Stimulated activated CD4-positive, alpha-beta T cell treated with anti-CD3 and anti-CD28 coated beads, Interleukin-1b, Interleukin-23, amount 100 ng/mL, for 48 hours (primary cell): ENCODE data around the gene PYGM.

Experiments
- DNase-seq: peaks from one replicate; pipeline ENCODE4 v3.0.0-alpha.2; 2020

PYGM gene

DNA sequence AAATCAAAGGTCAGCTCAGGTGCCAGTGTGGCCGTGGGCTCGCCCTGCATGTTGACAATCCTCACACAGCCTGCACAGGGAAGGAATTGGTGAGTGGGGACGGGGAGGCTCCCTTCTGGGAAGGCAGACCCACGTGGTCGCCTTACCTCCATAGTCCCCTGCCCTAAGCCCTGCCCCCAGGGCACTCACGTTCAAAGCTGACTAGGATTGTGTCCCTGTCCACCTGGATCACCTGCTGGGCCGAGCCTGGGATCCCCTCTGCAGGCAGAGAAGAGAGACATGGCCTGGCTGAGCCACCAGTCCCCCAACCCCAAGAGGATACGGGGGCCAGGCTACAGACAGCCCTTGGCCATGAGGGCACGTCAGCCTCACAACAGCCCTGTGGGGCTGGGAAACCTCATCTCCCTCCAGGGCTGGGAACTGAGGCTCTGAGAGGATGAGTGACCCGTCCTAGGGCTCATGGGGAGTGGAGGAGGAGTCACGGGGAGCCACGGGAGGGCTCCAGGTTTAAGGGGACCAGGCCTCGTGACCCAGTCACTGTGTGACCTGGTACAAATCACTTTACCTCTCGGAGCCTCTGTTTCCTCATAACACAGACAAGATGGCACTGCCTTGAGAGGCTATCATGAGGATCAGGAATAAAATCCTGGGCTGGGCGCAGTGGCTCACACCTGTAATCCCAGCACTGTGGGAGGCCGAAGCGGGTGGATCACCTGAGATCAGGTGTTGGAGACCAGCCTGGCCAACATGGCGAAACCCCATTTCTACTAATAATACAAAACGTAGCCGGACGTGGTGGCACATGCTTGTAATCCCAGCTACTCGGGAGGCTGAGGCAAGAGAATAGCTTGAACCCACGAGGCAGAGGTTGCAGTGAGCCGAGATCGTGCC, 30.7 kb upstream of the PYGM start:
- DNase-seq: no peak

DNA sequence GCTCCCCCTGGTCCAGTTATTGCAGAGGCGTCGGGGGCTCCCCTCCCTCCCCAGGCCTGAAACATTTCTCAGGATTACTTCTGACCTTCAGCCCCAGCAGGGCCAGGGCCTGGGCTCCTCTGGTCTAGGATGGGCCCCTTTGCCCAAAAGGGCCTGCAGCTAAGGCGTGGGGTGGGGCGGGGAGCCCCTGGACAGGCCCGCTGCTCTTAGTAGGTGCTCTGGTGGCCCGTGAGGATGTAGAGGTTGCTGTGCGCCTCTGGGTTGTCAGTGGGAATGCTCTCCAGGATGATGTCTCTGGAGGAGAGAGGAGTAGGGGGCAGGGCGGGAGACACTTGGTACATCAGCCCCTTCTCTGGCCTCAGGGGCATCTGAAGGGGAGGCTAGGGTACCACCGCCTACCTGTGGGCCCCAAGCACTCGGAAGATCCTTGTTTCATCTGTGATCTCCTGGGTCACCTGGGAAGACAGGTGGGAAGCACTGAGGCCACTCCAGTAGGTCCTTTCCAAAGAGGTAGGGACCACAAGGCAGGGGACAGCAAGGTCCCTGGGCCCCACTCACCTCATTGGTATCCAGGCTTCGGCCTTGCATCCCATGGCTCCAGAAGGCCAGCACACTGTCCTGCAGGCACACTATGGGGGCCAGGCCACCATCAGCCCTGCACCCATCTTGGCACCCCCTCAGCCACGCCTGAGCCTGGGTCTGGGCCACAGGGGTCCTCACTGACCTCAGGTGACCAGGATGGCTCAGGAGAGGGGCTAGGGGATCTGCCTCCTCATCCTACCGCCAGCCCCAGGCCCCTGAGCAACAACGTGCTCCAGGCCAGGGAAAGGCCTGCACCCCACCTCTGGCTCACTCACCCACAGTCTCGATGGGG, 29.8 kb upstream of the PYGM start:
- no peak for DNase-seq

DNA sequence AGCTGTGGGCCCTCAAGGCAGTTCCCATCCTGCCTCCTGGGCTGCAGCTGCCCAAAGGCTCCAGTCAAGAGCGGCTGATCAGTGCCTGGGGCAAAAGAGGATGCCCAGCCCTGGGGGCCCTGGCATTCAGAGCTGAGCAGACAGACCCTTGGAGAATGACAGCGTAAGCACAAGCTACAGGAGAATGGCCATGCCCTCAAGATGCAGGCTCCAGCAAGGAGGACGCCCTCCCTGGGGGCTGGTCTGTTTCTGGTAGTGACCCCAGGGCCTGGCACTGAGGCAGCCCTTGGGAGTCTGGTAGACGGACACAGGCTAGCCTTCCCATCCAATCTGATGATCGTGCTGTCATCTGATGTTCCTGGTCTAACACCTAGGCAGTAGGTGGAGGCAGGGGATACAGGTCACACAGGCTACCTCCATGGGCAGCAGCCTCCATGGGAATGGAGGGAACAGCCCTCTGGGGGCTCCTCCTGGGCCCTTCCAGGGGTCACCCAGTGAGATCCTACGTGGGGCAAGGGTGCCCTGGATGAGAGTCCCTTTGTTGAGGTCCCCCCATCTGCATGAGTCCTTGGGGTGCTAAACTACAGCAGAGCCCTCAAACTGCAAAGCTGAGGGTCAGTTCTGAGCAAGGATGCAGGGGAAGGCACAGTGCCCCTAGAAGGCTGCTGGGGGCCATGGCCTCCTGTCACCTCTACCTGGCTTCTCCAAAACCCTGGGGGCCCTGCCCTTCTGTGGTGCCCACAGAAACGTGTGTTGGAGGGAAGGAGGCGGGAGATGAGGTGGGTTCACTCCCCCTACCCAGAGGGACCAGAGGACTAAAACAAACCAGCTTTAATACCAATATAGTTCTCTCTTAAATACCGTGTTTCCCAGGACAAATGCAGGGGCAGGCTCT, 28.8 kb upstream of the PYGM start:
- DNase-seq: no peak

DNA sequence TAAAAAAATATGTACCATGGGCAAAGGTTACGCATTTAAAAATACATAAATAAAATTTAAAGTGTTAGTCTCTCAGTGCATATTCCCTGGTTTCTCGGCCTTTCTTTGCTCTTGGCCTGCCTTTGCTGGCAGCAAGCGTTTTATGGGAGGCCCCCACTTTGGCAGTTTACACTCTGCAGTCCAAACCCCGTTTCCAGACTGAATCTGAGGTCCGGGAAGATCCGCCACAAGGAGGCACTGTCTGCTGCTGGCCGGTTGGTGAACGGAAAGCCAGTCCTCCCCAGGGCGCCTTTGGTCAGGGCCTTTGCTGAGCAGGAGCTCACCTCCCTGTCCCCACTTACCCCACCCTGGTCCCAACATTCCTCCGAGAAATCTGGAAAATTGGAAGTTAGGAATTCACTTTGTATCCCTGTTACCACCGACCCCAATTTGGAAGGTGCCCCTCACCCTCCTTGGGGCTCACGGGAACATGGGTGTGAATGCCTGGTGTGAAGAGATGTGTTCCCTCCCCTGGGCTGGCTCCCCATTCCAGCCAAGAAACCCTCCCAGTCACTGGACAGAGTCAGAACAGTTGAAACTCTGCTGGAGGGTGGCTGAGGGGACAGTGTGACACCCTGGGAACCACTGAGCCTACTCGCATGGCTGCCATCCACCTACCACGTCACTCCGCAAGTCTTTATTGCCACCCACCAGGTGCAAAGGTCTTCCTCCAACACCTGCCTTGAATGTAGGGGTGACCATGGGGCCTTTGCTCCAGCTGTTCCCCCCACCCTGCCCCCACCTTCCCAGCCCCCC, 27.9 kb upstream of the PYGM start:
- DNase-seq: peak; percentile 52

DNA sequence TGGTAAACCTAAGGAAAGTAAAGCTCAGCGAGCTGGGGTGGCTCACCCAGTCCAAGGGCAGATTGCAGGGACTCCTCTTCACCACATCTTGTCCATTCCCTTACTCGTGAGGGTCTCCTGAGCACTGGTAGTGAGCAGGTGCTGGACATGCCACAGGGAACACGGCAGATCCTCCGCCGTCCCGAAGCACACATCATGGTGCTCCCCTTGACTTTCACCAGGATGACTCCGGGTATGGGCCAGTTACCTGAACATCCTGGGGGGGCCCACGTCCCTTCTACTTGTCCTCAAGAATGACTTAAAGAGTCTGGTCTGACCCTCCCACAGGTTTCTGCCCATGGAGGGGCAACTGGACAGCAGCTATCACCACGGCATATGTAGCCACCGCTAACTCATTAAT, 26.5 kb upstream of the PYGM start:
- DNase-seq: no peak

DNA sequence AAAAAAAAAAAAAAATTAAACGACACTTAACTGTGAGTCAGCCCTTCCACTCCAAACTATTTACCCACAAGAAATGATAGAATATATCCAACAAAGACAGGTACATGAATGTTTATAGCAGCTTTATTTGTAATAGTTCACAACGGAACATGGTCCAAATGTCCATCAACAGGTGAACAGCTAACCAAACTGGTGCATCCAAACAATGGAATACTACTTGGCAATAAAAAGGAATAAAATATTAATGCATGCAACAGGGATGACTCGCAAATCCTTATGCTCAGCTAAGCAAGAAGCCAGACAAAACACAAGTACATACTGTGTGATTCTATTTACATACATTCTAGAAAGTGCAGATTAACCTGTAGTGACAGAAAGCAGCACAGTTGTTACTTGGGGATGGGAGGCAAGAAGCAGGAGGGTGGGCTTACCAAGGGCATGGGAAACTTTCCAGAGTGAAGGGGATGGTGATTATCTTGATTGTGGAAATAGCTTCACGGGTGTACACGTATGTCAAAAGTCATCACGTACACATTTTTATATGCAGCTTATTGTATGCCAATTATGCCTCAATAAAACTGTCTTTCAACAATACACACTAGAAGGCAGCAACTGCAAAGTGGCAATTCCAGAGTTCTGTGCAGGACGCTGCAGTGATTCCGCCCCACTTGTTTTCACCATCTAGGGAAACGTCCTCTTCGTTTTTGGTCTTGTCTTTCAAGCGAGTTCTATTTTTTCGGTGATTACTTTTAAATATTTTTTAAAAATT, 25.2 kb upstream of the PYGM start:
- no peak for DNase-seq

DNA sequence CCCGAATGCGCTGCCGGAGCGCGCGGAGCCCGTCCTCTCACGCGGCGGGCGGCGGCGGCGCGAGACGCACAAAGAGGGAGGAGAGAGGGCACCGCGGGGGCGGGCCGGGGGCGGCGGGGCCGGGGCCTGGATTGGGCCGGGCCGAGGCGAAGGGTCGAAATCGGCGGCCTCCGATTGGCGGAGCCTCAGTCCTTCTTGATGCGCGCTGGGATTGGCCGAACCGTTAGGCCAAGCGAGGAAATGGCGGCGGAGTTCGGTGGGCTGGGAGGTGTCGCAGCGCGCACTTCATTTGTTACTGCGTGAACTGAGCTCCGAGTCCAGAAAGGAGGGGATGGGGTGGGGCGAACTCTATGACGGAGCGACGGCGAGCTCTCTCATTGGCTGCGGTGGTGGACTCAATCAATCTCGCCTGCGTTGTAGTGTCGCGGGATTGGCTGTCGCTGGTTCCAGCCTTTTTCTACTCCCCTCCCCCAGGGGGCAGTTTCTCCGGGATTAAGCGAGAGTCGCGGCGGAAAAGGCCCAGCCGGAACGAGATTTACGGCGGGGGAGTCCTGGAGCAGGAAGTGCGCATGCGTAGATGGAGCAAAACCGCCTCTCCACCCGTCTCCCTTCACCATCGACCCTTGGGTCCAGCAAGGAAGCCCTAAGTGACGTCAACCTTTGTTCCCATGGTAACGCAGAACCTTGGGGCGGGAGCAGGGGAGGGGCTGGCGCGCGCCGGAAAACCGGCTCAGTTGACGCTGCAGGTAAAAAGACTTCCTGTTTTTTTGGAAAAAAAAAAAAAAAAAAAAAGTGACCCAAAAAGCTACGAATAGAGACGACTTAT, 18.9 kb upstream of the PYGM start, which contains the start of gene SF1:
TSS of gene SF1 (minus strand) at position 70 of the 826 bp plus-strand sequence. CDS start 150 bp downstream, outside the sequence.
- DNase-seq: peak; percentile 100

DNA sequence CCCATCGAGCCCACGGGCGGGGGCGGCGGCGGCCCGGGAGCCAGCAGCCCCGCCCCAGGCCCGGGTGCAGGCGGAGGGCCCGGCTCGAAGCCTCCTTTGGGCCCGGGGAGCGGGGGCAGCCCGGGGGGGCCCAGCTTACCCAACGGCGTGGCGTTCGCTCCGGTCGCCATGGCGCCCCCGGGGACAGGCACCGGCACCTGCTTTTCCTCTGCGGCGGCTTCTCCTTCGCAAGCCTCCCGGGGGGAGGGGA, 18.4 kb upstream of the PYGM start:
- no peak for DNase-seq

DNA sequence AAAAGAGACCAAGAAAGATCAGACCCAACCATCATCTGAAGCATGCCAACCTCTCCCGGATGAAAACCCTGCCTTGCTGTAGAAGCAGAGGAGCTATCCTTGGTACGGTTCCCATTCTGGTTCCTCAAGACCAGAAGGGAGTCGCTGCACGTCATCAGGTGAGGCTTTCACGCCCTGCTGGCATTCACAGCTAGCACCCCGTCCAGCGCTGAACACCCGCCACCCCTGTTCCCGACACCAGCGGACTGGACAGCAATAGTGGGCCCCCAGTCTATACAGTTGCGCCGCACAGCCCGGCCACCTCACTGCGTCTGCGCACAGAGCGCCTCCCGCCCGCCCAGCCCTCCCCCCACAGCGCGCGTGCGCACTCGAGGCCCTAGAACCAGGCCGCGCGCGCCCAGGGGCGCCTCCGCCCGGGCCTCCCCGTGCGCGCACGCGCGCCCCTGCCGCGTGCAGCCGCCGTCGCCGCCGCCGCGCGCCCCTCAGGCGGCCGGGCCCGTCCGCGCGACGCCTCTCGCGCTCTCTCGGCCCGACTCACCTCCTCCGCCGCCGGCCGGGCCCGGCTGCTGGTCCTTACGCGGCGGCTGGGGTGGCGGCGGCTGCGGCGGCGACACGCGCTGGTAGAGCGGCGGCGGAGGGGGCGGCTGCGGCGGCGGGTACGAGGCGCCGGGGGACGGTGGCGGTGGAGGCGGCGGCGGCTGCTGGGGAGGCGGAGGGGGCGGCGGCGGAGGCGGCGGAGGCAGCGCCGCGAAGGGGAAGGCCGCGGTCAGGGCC, 17.9 kb upstream of the PYGM start:
- DNase-seq: peak; percentile 75

DNA sequence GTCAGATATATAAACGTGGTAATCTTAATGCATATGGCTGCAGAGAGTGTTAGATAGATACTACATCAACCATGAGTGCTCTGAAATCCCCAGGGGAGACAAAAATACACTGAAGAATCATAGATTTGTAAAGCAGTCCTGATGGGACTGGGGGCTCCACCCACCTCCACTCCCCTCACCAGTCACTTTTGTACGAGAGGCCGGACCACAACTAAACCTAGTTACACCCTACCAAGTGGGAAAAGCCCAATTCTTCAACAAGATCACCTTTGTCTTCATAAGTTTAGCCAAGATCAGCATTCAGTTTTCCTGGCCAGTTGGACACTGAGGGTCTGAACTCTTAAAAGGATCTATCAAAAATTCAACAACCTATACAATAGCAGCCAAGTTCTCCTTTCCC, 17.1 kb upstream of the PYGM start:
- no peak for DNase-seq

DNA sequence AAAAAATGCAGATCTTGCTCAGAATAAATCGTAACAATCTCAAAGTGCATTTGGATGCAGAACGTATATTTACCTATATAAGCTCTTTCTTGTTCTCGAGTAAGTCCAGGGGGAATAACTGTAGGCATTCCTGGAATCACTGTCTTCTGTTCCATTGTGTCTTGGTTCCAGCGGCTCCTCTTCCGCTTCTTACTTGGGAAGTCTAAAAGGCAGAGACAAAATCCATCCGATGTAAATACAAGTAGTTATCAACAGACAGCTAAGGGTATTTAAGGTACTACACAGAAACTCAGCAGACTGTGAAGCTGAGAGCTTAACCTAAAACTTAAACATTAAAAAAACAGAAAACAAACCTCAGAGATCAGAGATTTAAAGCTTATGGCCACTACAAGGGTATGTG, 16.7 kb upstream of the PYGM start:
- no peak for DNase-seq

DNA sequence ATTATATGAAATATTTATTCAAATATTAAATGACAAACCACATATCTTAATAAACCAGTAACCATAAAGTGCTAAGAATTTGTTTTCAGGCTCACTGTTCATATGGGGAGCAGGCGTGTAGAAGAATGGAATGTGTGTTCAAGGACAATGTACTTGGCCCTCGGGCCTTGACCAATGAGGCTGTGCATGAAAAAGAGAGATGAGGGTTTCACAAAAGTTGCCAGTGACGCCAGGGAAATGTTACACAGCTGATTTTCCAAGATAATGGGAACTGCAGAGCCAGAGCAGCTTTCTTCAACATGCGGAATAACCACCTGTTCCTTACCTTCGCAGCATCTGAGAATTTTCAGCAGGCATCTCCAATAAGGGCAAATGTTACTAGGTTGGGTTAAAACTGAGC, 14.4 kb upstream of the PYGM start:
- no peak for DNase-seq

DNA sequence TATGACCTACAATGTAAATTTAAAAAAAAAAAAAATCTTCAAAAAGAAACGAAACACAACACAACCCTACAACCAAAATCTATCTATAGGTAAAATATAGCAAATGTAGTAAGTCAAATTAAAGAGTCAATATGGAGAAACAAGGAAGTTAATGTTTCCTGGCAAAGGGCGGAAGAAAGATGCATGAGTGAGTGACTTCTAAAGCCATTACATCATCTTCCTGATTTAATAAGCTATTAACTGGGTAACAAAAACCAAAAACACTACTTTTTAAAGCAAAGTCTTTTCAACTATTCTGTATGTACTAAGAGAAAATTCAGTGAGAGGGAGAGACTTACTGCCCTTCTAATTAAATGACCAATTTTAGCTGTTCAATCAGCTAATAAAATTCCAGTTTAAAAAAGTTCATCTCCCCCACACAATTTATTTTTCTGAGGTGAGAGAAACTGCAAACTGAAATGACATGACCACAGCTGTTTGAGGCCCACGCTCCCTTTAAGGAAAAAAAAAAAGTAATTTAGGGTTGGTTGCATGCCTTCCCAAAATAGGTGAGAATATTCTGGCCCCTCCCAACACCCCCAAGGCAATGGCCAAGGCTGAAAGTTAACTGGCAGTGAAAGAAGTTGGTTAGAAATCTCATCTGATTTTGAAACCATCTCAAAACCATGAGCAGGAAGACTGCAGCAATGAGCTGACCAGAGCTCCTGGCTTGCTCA, 12.7 kb upstream of the PYGM start:
- DNase-seq: no peak

DNA sequence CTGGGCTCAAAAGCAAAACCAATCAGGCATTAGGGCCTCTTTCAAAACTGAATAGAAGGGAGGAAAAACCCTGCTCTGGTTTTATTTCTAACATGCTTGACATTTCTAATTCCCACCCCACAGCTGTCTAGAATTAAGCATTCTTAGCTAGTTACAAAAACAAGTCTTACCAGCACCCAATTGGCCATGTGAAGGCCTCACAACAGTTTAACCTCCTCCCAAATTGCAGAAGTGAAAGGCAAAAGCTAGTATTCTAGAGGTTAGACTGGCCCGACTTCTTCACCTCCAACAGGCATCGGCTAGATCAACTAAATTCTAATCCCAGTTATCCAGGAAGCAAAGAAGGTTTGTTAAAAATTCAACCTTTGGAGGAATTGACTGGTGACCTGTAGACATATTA, 12.1 kb upstream of the PYGM start:
- no peak for DNase-seq

DNA sequence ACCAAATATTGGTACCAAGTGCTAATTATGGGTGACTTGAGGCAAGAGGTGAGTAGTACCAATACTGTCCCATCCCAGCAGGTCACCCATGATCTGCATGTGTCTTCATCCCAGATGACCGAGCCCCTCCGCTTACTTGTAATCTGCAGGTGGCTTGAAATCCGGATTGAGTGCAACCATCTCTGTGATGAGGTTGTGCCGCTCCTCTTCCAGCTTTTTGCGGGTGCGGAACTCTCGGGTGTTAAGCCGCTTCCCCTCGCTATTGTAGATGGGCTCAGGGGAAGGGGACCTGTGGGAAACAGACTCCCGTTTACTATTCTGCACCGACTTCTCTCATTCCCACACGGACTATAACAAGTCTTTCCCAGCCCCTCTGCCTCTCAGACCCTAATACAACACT, 10.3 kb upstream of the PYGM start:
- DNase-seq: no peak

DNA sequence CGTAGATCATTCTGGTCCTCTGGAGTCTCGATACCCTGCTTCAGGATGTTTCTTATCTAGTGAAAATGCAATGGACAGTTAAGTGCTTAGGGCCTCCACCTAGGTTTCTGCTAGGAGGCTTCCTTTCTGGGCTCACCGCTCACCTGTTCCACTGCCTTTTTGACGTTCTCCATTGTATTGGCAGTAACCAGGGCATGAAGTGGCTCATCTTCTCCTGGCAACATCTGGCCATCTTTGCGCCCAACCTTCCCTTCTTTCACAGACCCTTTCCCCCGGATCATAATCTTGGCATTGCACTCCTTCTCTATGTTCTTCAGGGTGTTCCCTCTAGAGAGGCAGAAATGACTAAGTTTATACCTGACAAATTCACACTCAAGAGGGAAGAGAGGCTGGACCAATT, 9.5 kb upstream of the PYGM start:
- no peak for DNase-seq

DNA sequence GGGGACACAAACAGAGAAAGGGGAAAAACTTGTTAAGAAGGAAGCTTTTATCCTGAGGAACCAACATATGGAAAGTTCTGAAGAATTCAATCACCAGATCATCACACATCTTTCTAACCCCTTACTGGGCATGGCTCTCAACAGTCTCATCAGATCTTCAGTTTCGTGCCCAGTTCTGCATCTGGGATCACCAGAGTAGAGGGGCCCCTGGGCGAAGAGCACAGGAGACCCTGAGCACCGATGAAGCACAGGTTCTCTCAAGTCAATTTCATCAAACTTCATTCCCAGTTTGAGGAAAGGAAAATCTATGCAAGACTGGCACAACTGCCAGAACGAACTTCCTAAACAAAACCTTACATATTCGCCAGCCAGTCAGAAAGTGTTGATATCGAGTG, 8.5 kb upstream of the PYGM start:
- DNase-seq: no peak

DNA sequence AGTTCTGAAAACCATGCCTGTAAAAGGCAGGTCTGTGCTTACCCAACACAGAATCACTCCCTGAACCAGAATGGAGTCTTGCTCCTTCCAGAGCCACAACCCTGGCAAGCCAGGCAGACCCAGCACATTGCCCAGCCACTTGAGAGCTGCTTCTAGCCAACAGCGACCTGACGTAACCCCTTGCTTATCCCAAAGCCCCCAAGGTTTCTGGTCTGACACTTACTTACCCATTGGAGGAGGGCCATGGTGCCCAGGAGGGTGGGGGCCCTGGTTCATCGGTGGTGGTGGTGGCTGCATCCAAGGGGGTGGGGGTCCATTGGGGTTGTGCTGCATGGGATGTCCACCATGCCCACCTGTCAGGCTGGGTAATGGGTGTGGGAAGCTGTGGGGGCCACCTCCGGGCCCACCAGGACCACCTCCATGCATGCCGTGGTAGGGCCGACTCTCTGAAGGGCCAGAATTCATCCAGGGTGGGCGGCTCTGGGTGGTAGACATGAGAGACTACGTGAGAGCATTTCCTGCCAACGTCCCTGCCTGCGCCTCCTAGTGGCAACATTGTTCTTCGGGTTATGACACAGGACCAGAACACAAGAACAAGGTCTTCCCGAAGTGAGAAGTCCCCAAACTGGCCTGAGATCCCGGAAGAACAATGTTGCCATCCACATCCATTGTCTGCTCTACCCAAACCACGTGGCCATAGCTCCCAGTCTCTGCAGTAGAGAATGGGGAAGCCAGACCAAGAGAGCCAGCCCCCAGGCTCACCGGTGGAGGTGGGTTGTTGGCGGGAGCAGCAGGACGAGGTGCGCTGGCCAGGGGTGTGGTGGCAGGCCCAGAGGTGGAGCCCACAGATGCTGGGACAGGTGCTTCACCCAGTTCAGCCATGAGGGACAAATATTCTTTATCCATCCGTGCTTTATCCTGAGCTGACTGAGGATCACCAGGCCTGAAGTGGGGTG, 7.8 kb upstream of the PYGM start:
- peak; percentile 75 for DNase-seq
